A673 (cell line): ENCODE results near the gene BCKDK. TPM values are rescaled to one million over a fixed set of nuclear protein-coding genes. Genes with fewer than 3 reads are reported as not detected.
"Not testable (repeated sequence)": the region's sequence is repeated elsewhere in the genome, so short reads cannot be mapped to it uniquely, and the experiment has no call there.

Experiments used
- BruUV-seq: library from RNA; stranded (reverse); fragments of 400-500 nt; replicated peaks from 2 replicates; lab custom pipeline; 2021; lab: Mats Ljungman, UMichigan
- CTCF ChIA-PET: fragments of 300-600 bp; sonication (Branson Sonifier 250); formaldehyde crosslinking; loops from one replicate; lab custom pipeline; 2022; ENCODE audit warnings: antibody characterized with exemption; lab: Charles Lee
- POLR2A ChIA-PET: fragments of 300-600 bp; sonication (Branson Sonifier 250); formaldehyde crosslinking; loops from one replicate; lab custom pipeline; 2022; ENCODE audit warnings: antibody characterized with exemption; ENCODE audit not compliant: low non-redundant PET; lab: Charles Lee
- DNase-seq: peaks from one replicate; pipeline ENCODE4 v3.0.0-alpha.2; 2015; ENCODE audit warnings: low spot score
- H3K27ac ChIP-seq: fragments of 200-600 bp; sonication (generic); 2 replicates; pipeline ENCODE4 v1.5.1; 2016; ENCODE audit warnings: mixed run types, low read depth, mild to moderate bottlenecking, mixed read lengths, antibody characterized with exemption, low read length; ENCODE audit not compliant: poor library complexity, severe bottlenecking
- H3K27me3 ChIP-seq: fragments of 200-600 bp; sonication (generic); replicated peaks from 2 replicates; pipeline ENCODE4 v1.6.1; 2017; ENCODE audit warnings: mixed run types, low read depth, mild to moderate bottlenecking, mixed read lengths, antibody characterized with exemption, low read length; ENCODE audit not compliant: insufficient read depth, poor library complexity
- H3K36me3 ChIP-seq: fragments of 200-600 bp; sonication (generic); 2 replicates; pipeline ENCODE4 v1.6.1; 2016; ENCODE audit warnings: mixed run types, mild to moderate bottlenecking, mixed read lengths, antibody characterized with exemption, low read length; ENCODE audit not compliant: insufficient read depth, poor library complexity, severe bottlenecking
- H3K4me1 ChIP-seq: fragments of 200-600 bp; sonication (generic); 2 replicates; pipeline ENCODE4 v1.6.1; 2017; ENCODE audit warnings: mixed run types, mild to moderate bottlenecking, mixed read lengths, antibody characterized with exemption, low read length; ENCODE audit not compliant: insufficient read depth, poor library complexity, severe bottlenecking
- H3K4me3 ChIP-seq: fragments of 200-600 bp; sonication (generic); 2 replicates; pipeline ENCODE4 v1.5.1; 2016; ENCODE audit warnings: low read depth, mixed run types, mild to moderate bottlenecking, mixed read lengths, low read length; ENCODE audit not compliant: poor library complexity, severe bottlenecking
- H3K9me3 ChIP-seq: fragments of 200-600 bp; sonication (generic); 2 replicates; pipeline ENCODE4 v1.6.1; 2016; ENCODE audit warnings: mixed run types, low read depth, mild to moderate bottlenecking, mixed read lengths, antibody characterized with exemption, low read length; ENCODE audit not compliant: poor library complexity, severe bottlenecking
- EZH2 ChIP-seq: fragments of 200-600 bp; sonication (generic); IDR thresholded peaks from 2 replicates; pipeline ENCODE4 v1.6.1; 2017; ENCODE audit warnings: borderline replicate concordance, low read depth, mild to moderate bottlenecking, mixed read lengths, antibody characterized with exemption, low read length; ENCODE audit not compliant: poor library complexity, severe bottlenecking
- intact Hi-C: fragments of 100-400 bp; cut with micrococcal nuclease; formaldehyde crosslinking; loops from one replicate; pipeline ENCODE4 v1.10.0; 2022; ENCODE audit not compliant: unreplicated experiment
- total RNA-seq: library from RNA; stranded (reverse); gene quantifications from 2 replicates; pipeline ENCODE4 v1.2.3, GENCODE V29; 2021
- TF ChIP-seq, protein P1 (sequence below): fragments of 300-800, 200-600 bp; sonication (generic); conservative IDR thresholded peaks from 2 replicates; pipeline ENCODE4 v1.5.1; 2017; ENCODE audit warnings: low read depth, mild to moderate bottlenecking, antibody characterized with exemption, low read length, moderate library complexity, mixed read lengths

The BCKDK gene
- total RNA-seq, 1 experiment from 2014 or later = 36.6 TPM

DNA sequence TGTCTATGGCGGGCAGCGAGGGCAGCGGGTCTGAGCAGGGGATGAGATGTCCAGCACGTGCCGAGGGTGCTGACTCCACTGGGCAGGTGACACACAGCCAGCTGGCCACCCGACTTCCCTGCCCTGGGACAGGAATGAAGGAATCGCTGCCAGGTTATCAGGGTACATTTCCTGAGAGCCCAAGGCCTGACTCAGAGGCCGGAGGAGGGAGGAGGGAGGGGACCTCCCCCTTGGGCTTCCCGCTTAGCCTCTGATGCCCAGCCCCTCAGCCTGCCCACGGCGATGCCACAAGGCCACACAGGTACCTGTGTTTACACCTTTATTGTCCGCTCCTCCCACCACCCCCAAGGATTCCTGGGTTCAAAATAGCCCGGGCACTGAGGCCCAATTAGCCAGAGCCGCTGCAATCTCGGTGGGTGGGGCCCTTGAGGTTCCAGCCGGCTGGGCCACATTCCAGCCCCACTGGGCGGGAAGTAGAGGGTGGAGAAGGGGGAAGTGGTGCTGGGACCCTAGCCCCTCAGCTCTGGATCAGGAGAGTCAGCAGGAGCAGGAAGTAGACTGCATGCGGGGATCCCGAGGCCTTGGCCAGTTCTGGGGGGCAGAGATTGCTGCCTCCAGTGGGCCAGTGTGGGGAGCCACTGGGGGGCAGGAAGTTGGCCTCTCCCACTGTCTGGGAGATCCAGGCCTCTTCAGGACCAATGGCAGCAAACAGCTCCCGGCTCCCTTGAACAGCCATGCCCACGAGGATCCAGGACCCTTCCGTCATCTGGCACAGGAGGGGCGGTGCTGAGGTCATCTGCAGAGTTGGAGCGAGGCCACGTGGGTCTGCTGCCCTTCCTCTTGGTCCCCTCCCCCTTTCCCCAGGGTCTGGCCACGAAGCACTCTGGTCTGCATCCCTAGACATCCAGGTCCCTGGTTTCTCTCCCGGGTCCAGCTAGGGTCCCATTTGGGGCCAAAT is 30.7 kb downstream of the BCKDK start:
- Histone ChIP-seq H3K27me3 (no peaks in the 10 kb centered on the region), H3K4me1 (peaks cover 11% of the 10 kb centered on the region), H3K9me3 (no peaks in the 10 kb centered on the region), H3K4me3 (no peak overlapping the region), H3K36me3 (no peaks in the 10 kb centered on the region), H3K27ac (no peak overlapping the region)
- TF ChIP-seq EZH2 = no peak
- TF ChIP-seq, protein P1, sequence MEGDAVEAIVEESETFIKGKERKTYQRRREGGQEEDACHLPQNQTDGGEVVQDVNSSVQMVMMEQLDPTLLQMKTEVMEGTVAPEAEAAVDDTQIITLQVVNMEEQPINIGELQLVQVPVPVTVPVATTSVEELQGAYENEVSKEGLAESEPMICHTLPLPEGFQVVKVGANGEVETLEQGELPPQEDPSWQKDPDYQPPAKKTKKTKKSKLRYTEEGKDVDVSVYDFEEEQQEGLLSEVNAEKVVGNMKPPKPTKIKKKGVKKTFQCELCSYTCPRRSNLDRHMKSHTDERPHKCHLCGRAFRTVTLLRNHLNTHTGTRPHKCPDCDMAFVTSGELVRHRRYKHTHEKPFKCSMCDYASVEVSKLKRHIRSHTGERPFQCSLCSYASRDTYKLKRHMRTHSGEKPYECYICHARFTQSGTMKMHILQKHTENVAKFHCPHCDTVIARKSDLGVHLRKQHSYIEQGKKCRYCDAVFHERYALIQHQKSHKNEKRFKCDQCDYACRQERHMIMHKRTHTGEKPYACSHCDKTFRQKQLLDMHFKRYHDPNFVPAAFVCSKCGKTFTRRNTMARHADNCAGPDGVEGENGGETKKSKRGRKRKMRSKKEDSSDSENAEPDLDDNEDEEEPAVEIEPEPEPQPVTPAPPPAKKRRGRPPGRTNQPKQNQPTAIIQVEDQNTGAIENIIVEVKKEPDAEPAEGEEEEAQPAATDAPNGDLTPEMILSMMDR = no peak
- BruUV-seq = no TSS peak
- ChIA-PET POLR2A (interaction anchor here (0.6 kb wide), 1 partner anchor 611 kb away, joined by 5 read pairs; no protein-coding TSS in a partner anchor), CTCF (interaction anchor here (0.7 kb wide), 1 partner anchor 321 kb away, joined by 4 read pairs; no protein-coding TSS in a partner anchor)
- DNase-seq = no peak
- intact Hi-C loops = no loop called here

DNA sequence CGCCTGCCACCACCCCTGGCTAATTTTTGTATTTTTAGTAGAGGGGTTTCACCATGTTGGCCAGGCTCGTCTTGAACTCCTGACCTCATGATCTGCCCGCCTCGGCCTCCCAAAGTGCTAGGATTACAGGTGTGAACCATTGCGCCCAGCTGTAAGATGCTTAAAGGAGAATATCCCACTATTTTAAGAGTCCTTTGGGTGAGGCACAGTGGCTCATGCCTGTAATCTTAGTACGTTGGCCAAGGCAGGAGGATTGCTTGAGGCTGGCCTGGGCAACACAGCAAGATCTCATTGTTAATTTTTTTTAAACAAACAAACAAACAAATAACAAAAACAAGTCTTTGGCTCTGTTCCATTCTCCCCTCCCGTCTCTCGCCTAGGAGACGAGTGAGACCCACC is 32.9 kb downstream of the BCKDK start:
- peaks cover 11% of the 10 kb centered on the region for H3K4me1 ChIP-seq
- peak overlapping the region; percentile 75 for H3K27ac ChIP-seq
- DNase-seq, BruUV-seq, POLR2A ChIA-PET, CTCF ChIA-PET, H3K9me3 ChIP-seq, H3K27me3 ChIP-seq, H3K36me3 ChIP-seq: not testable (repeated sequence)
- intact Hi-C loops = loop anchor here (5.0 to 10.0 kb wide), 2 partner anchors 144 to 186 kb away; partner anchors contain the start of gene SETD1A
- H3K4me3 ChIP-seq = peak overlapping the region; percentile 31

DNA sequence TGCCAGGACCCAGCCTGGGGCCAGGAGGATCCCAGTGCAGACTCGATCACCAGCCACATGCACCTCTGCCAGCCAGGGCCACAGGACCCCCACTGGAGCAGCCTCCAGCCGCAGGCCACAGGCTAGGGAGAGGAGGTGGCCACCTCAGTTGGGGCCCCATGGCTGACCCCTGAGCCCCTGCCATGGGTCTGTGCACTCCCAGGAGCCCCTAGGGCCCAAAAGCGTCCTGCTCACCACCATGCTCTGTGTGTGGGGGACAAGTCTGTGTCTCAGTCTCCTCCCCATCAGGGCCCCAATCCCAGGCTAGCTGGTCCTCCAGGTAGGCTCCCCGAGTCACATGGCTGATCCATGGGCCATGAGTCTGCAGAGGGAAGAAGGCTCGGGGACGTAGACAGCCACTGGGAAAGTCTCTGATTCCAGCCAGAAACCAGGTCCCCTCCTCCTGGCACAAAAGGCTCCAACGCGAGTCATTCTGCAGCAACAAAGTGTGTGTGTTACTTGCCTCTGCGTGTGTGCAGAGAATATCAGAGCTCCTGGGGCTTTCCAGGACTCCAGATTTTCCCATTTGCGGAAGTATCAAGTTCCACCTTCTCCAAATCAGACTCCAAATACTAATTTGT is 33.4 kb downstream of the BCKDK start:
- no peak for DNase-seq
- H3K9me3 ChIP-seq = no peaks in the 10 kb centered on the region
- BruUV-seq = no TSS peak
- ChIA-PET CTCF (interaction anchor here (0.6 to 1.6 kb wide), 12 partner anchors 24 to 447 kb away, joined by 3 to 16 read pairs (median 3); partner anchors contain the start of genes HSD3B7, KAT8, ZNF646 and ZNF668), POLR2A (interaction anchor here (0.6 to 1.4 kb wide), 7 partner anchors 12 to 1076 kb away, joined by 3 to 23 read pairs (median 5); partner anchors contain the start of genes ALDOA, ARMC5, FUS and KAT8)
- intact Hi-C loops = loop anchor here (1.0 to 10.0 kb wide), 4 partner anchors 25 to 187 kb away; partner anchors contain the start of genes KAT8, SETD1A, ZNF646 and ZNF668
- TF ChIP-seq, protein P1 = no peak
- TF ChIP-seq EZH2 = no peak
- no peaks in the 10 kb centered on the region for H3K36me3 ChIP-seq
- peak overlapping the region; percentile 75 for H3K27ac ChIP-seq
- H3K4me1 ChIP-seq = peaks cover 11% of the 10 kb centered on the region
- H3K27me3 ChIP-seq = no peaks in the 10 kb centered on the region
- H3K4me3 ChIP-seq = peak overlapping the region; percentile 31
